Brain pericyte (primary cell): ENCODE data around the gene YY1.
"Not testable (repeated sequence)": the region's sequence is repeated elsewhere in the genome, so short reads cannot be mapped to it uniquely, and the experiment has no call there.

Source experiments
- DNase-seq: peaks from one replicate; pipeline ENCODE4 v3.0.0-alpha.2; 2012; ENCODE audit warnings: low read depth, low spot score

The YY1 gene

DNA sequence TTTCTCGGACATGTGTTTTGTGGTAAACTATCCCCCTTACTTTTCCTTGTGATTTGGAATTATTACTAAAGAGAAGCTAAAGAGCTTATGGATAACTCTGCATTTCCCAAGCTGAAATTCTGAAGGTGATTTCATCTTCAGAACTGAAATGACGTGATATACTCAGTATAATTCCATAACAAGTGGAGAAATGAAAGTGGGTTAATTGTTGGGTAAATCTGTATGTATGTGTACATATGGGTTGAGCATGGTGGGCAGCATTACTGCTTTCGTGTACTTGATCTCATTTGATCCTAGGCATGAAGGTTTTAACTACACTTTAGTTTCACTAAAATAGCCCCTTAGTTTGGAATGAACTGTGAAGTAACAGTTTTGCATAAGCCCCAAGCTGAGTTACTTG lies 4.1 kb downstream of the YY1 start:
- DNase-seq, result no peak

DNA sequence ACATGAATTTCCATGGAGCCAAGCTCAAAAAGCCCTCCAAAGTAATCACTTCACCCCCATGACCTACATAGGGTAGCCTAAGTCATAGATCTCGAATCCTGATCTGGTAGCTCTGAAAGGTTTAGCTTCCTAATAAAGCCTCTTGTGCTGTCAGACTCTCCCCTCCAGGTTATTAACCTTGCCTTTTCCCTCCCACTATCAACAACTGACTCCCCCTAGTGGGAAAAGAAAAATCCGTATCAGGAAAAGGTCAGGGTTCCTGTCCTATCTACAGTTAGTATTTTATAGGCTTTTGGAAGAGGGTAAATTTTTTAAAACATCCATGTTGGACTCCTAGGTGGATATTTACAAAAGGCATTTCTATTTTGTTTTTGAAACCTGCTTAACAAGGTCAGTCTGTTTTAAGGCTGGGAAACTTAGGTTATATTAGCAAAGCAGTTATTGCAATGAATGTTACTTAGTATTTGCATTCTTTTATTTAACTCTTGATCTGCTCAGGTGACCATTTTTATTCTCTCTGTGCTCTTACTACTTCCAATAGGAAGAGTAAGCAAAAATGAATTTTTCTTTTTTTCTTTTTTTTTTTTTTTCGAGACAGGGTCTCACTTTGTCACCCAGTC lies 8.0 kb downstream of the YY1 start:
- no peak for DNase-seq

GRCh38 chr14:100250732-100251465 lies 12.0 kb downstream of the YY1 start:
- DNase-seq, result no peak

- DNase-seq, result no peak
Observed at GRCh38 chr14:100252684-100253083, 13.7 kb downstream of the YY1 start.

DNA sequence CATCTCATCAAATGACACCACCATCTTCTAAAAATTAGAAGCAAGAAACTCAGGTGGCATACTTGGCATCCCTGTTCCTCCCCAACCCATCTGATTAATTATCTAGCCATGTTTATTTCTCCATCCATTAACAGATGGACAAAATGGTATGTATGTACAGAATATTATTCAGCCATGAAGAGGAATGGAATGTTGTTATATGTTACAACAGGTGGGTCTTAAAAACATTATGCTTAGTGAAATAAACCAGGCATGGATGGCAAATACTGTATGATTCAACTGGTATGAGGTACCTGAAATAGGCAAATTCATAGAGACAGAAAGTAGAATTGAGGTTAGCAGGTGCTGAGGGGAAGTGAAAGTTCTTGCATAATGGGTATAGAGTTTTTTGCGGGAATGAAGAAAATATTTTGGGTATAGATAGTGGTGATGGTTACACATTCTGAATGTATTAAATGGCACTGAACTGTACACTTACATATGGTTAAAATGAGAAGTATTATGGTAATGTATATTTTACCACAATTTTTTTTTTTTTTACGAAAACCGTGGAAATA lies 17.5 kb downstream of the YY1 start:
- no peak for DNase-seq

GRCh38 chr14:100261621-100262020 lies 22.7 kb downstream of the YY1 start:
- DNase-seq, result no peak

- DNase-seq, result no peak
Observed at GRCh38 chr14:100262545-100262944, 23.6 kb downstream of the YY1 start.

DNA sequence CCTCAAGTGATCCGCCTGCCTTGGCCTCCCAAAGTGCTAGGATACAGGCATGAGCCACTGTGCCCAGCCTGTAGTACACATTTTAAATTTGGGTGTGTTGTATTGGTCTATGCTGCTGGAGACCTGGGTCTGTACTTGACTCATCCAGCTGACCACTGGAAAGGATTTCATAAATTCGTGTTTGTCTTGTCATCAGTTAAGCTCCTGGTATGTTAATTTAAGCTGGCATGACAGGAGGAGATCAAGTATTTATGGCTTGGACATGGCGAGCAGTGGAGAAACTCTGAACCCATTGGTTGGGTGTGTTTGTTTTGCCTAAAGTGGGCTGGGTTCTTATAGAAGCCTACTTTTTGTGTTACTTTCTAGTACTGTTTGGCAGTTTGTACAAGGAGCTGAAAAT lies 24.2 kb downstream of the YY1 start:
- DNase-seq, result no peak

DNA sequence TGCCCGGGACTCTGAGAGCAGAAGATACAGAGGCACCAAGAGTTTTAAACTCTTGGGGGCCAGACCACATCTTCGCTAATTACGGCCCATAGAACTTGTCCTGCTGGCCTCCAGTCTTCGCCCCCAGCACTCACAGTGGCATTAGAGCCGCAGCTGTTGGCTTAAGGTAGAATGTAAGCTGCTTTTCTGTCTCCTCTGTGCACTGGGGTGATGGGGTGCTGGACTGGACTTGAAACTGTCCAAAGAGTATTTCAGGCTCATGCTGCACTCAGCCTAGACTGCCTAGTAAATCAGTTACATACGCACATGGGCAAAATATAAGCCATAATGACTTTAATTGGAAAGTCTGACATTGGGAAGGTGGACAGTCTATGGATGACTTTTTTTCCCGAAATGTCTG lies 29.0 kb downstream of the YY1 start:
- DNase-seq, result no peak

DNA sequence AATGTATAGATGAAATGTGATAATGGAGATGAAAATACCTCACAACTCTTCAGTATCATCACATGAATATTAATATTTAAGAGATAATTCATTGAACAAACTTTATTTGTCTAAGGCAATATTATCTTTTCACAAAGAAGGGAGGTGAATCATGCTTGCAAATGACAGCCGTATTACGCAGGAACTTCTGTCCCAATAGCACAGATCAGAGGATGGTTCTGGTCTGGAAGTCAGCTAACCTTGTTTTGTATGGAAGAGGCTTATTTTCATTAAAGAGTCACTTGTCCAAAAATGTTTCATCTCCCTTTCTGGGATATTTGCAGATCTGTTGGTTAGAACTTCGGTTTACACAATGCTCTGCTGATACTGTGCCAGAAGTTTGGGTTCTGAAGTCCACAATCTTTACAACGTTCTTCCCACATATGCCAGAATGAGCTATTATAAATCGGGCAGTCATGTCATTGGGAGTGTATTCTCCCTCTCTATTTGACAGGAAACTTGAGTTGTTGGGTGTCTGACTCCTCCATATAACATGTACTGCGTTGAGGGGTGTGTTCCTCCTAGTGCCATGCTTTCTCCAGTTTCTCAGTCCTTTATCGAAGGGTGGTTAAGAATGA lies 29.8 kb downstream of the YY1 start:
- DNase-seq, result no peak

DNA sequence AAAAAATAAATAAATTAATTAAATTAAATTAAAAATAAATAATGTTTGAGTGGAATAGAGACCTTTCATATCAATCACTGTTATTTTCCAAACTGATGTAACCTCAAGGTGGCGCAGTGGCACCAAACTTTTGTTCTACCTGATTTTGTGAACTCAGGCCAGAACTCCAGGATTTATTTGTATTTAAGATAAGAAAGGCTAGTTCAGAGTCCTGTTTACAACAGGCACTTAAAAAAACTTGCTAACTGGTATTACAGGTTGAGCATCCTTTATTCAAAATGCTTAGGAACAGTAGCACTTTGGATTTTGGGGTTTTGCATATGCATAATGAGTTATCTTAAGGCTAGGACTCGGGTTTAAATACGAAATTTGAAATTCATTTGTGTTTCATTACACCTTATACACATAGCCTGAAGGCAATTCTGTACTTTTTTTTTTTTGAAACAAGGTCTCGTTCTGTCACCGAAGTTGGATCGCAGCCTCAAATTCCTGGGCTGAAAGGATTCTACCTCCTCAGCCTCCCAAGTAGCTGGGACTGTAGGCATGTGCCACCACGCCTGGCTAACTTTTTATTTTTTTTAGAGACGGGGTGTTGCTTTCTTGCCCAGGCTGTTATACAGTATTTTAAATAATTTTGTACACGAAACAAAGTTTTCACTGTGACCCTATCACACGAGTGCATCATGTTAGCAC lies 32.4 kb downstream of the YY1 start:
- DNase-seq, result no peak

GRCh38 chr14:100274250-100274649 lies 35.3 kb downstream of the YY1 start:
- DNase-seq, result no peak

GRCh38 chr14:100275214-100275613 lies 36.3 kb downstream of the YY1 start:
- DNase-seq, result no peak

DNA sequence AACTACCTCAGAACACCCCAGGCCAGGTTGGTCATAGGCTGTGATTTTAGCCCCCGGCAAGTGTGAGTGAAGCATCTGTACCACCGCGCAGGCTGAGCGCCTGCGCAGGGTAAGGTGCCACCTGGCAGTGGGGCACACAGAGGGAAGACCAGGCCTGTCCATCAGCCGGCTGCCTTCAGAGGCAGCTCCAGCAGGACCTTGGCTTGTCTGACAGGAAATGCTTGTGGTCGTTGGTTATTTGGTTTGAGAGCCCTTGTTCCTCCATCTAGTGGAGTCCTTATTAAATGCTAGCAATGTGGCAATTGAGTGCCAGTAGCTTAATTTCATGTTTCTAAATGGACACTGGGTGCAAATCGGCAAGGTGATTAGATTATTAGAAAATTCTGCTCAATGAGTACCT lies 39.8 kb downstream of the YY1 start:
- no peak for DNase-seq

- DNase-seq, result no peak
Observed at GRCh38 chr14:100279133-100279532, 40.2 kb downstream of the YY1 start.

DNA sequence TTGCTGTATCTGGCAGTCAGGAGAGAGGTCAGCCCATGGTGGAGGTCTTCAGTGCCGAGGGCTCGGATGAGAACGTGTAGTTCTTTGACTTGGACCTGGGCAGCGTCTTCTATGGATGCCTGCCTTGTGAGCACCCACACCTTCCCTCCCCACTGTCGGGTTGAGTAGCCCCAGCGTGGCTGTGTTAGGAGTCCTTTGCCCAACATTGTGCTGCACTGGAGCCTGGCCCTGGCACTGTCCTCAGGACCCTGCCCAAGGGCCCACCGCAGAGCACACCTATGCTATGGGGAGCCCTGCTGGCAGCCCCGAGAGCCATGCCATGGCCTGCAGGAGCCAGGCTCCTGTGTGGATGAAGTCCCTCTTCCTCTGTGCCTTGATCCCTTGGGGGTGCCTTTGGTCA lies 40.6 kb downstream of the YY1 start:
- no peak for DNase-seq

- DNase-seq, result no peak
Observed at GRCh38 chr14:100281286-100282082, 42.5 kb downstream of the YY1 start.

DNA sequence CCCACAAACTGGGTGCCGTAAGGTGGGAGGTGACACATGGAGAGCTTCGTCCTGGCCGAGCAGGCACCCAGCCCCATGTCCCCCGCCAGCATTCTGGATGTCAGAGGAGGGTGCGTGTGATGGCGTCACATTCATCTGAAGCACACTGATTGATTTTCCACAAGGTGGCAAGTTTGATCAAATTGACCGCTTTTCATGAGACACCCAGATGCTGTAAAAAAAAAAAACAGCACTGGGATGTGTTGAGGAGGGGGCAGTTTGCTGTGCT lies 43.1 kb downstream of the YY1 start:
- no peak for DNase-seq

DNA sequence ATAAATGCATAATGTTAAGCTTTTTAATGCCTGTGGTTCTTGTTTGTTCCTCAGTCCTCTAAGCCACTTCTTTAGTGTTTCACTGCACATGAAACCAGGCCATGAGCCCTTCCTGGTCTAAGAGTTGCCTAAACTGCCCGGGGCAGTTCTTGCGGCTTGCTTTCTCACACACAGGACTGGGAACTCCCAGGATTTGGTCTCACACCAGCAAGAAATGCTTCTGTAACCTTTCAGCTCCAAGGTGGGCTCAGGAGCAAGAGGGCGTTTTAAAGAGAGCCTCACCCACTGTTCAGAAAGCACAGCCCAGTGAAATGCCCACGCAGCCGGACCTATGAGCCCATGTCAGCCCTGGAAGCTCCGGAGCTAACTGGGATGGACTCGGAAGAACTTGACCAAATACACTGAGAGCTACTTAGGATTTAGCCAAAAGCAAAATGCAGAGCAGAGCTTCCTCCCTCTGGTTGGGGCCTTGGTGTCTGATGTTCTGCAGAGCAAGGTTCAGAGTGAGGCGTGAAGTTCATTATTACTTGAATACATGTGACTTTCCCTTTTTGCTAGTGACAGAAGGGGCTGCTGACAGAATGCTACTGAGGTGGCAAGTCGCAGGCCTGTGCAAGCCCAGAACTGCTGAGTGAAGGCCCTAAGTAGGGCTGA lies 43.9 kb downstream of the YY1 start:
- no peak for DNase-seq

GRCh38 chr14:100283436-100283835 lies 44.5 kb downstream of the YY1 start:
- DNase-seq, result not testable (repeated sequence)
